Astrocyte (in vitro differentiated cells and primary cell): ENCODE results near the gene PPP2CA. TPM values are rescaled to one million over a fixed set of nuclear protein-coding genes. Genes with fewer than 3 reads are reported as not detected.

Experiments used
- DNase-seq: peaks from one replicate; pipeline ENCODE4 v3.0.0-alpha.2; 2010; ENCODE audit warnings: low read depth
- FAIRE-seq: peaks from 2 replicates; lab custom pipeline; 2011; peaks lifted over from hg19 to GRCh38; lab: Jason Lieb, UNC
- H2AFZ ChIP-seq: 2 replicates; pipeline ENCODE4 v1.6.0; 2012; ENCODE audit warnings: low read depth, low read length, inconsistent platforms
- H3K27ac ChIP-seq: 2 replicates; pipeline ENCODE4 v1.5.1; 2011; ENCODE audit warnings: low read depth, low read length, inconsistent platforms
- H3K27me3 ChIP-seq: 2 replicates; pipeline ENCODE4 v1.6.0; 2011; ENCODE audit warnings: low read length, inconsistent platforms; ENCODE audit not compliant: insufficient read depth
- H3K36me3 ChIP-seq: 2 replicates; pipeline ENCODE4 v1.5.1; 2011; ENCODE audit warnings: low read length, inconsistent platforms; ENCODE audit not compliant: insufficient read depth
- H3K4me1 ChIP-seq: 2 replicates; pipeline ENCODE4 v1.5.1; 2011; ENCODE audit warnings: low read length, inconsistent platforms; ENCODE audit not compliant: insufficient read depth
- H3K4me2 ChIP-seq: 2 replicates; pipeline ENCODE4 v1.6.0; 2012; ENCODE audit warnings: low read length, inconsistent platforms
- H3K4me3 ChIP-seq: 2 replicates; pipeline ENCODE4 v1.5.1; 2011; ENCODE audit warnings: low read depth, mild to moderate bottlenecking, low read length, inconsistent platforms; ENCODE audit not compliant: insufficient read depth
- H3K79me2 ChIP-seq: 2 replicates; pipeline ENCODE4 v1.6.0; 2012; ENCODE audit warnings: mild to moderate bottlenecking, low read length, inconsistent platforms; ENCODE audit not compliant: insufficient read depth
- H3K9ac ChIP-seq: 2 replicates; pipeline ENCODE4 v1.6.0; 2012; ENCODE audit warnings: mild to moderate bottlenecking, low read length, inconsistent platforms
- H3K9me3 ChIP-seq: 2 replicates; pipeline ENCODE4 v1.5.1; 2012; ENCODE audit warnings: low read depth, mild to moderate bottlenecking, low read length, inconsistent platforms; ENCODE audit not compliant: insufficient read depth
- H4K20me1 ChIP-seq: 2 replicates; pipeline ENCODE4 v1.6.0; 2012; ENCODE audit warnings: low read length, inconsistent platforms; ENCODE audit not compliant: insufficient read depth
- H3K27ac Mint-ChIP-seq: one replicate; pipeline ENCODE4 v1.8.0; 2021; ENCODE audit warnings: mild to moderate bottlenecking, mixed read lengths; ENCODE audit not compliant: unreplicated experiment
- H3K27me3 Mint-ChIP-seq: one replicate; pipeline ENCODE4 v1.8.0; 2021; ENCODE audit warnings: low read depth, mixed read lengths; ENCODE audit not compliant: unreplicated experiment
- H3K36me3 Mint-ChIP-seq: one replicate; pipeline ENCODE4 v1.8.0; 2021; ENCODE audit warnings: low read depth, mixed read lengths; ENCODE audit not compliant: unreplicated experiment
- H3K4me1 Mint-ChIP-seq: one replicate; pipeline ENCODE4 v1.8.0; 2021; ENCODE audit warnings: low read depth, mixed read lengths; ENCODE audit not compliant: unreplicated experiment
- H3K4me3 Mint-ChIP-seq: one replicate; pipeline ENCODE4 v1.8.0; 2021; ENCODE audit warnings: mild to moderate bottlenecking, moderate library complexity, mixed read lengths; ENCODE audit not compliant: unreplicated experiment
- H3K9me3 Mint-ChIP-seq: one replicate; pipeline ENCODE4 v1.8.0; 2021; ENCODE audit warnings: mild to moderate bottlenecking, mixed read lengths; ENCODE audit not compliant: unreplicated experiment
- CTCF ChIP-seq: IDR thresholded peaks from 2 replicates; pipeline ENCODE4 v1.5.1; 2011; ENCODE audit warnings: low read depth, mild to moderate bottlenecking, inconsistent platforms, low read length, moderate library complexity; ENCODE audit not compliant: insufficient read depth
- EZH2 ChIP-seq: IDR thresholded peaks from 2 replicates; pipeline ENCODE4 v1.6.1; 2012; ENCODE audit warnings: mild to moderate bottlenecking, low read length, inconsistent platforms; ENCODE audit not compliant: insufficient read depth
- total RNA-seq: library from RNA; stranded (reverse); gene quantifications from 2 replicates; pipeline ENCODE4 v1.2.1, GENCODE V29; 2021

The PPP2CA gene
- total RNA-seq, 1 donor from 2014 or later: 180 TPM

DNA sequence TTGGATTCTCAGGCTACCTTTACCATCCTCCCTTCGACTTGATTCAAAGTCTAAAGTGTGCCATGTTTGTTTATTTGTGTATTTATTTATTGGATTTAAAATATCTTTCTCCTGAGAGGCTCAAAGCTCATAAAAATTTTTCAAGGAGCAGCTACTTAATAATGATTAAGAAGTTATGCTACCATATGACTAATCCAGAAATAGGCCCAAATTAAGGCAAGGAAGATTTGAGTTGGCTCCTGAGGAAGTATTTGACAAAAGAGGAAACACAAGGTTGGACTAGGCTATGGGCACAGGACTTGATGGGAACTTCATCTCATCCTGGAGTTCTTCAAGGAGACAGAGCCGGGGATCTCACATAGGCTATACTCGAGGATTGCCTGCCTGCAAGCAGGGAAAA, 22.4 kb upstream of the PPP2CA start:
- no peak overlapping the region for H2AFZ ChIP-seq
- no peaks in the 10 kb centered on the region for H4K20me1 ChIP-seq
- no peak overlapping the region for H3K9ac ChIP-seq
- H3K79me2 ChIP-seq: no peaks in the 10 kb centered on the region
- H3K9me3 ChIP-seq: no peaks in the 10 kb centered on the region
- H3K27ac ChIP-seq: no peak overlapping the region
- Mint-ChIP-seq H3K9me3 (no peaks in the 10 kb centered on the region), H3K36me3 (no peaks in the 10 kb centered on the region), H3K4me3 (no peak overlapping the region), H3K27me3 (no peaks in the 10 kb centered on the region), H3K27ac (no peak overlapping the region), H3K4me1 (peaks cover 37% of the 10 kb centered on the region)
- no peaks in the 10 kb centered on the region for H3K27me3 ChIP-seq
- TF ChIP-seq EZH2 (no peak), CTCF (no peak)
- H3K4me3 ChIP-seq: no peak overlapping the region
- peaks cover 37% of the 10 kb centered on the region for H3K4me1 ChIP-seq
- H3K36me3 ChIP-seq: no peaks in the 10 kb centered on the region
- H3K4me2 ChIP-seq: no peak overlapping the region
- DNase-seq (no peak), FAIRE-seq (no peak)

GRCh38 chr5:134247428-134248224, 21.8 kb upstream of the PPP2CA start:
- peak overlapping the region; percentile 26 for H3K9ac ChIP-seq
- FAIRE-seq: peak; percentile 90

More at GRCh38 chr5:134247428-134248224, 21.8 kb upstream of the PPP2CA start:
- Histone ChIP-seq H3K79me2 (no peaks in the 10 kb centered on the region), H3K27me3 (no peaks in the 10 kb centered on the region), H3K9me3 (no peaks in the 10 kb centered on the region), H3K4me3 (peak overlapping the region; percentile 9), H2AFZ (no peak overlapping the region), H3K27ac (peak overlapping the region; percentile 59), H4K20me1 (no peaks in the 10 kb centered on the region), H3K36me3 (no peaks in the 10 kb centered on the region), H3K4me1 (peaks cover 32% of the 10 kb centered on the region), H3K4me2 (peak overlapping the region; percentile 69)
- peak; percentile 94 for DNase-seq
- Mint-ChIP-seq H3K36me3 (no peaks in the 10 kb centered on the region), H3K27ac (peak overlapping the region; percentile 89), H3K4me3 (no peak overlapping the region), H3K27me3 (no peaks in the 10 kb centered on the region), H3K9me3 (no peaks in the 10 kb centered on the region), H3K4me1 (peaks cover 34% of the 10 kb centered on the region)
- TF ChIP-seq EZH2 (no peak), CTCF (no peak)
